Measurements from ENCODE around the gene CCDC61.

- no peak for TF ChIP-seq CTCF (conservative IDR thresholded peaks at IDR 0.05)
- TF ChIP-seq EZH2 (IDR thresholded peaks at IDR 0.05; ENCODE audit: low read depth): no peak
Measured at GRCh38 chr19:46043519-46043918, 48.3 kb downstream of the CCDC61 start.

Measured in PC-9 (cell line).